H1 (cell line): ENCODE results near the gene LRP1-AS. TPM values are rescaled to one million over a fixed set of nuclear protein-coding genes. Genes with fewer than 3 reads are reported as not detected.
A peak's percentile ranks its signal among the peaks of the same experiment; 100 is the strongest.

Source experiments
- CTCF ChIA-PET: fragments of 300-600 bp; sonication (Branson Sonifier 250); formaldehyde crosslinking; loops from one replicate; lab custom pipeline; 2021; ENCODE audit not compliant: partially characterized antibody; lab: Charles Lee
- POLR2A ChIA-PET: fragments of 300-600 bp; sonication (Branson Sonifier 250); formaldehyde crosslinking; loops from one replicate; lab custom pipeline; 2021; ENCODE audit warnings: inconsistent platforms; ENCODE audit not compliant: partially characterized antibody; lab: Charles Lee
- DNase-seq, 2 experiments: peaks; one replicate each; pipeline versions ENCODE4 v3.0.0 to v3.0.0-alpha.2; 2010 to 2022; ENCODE audit warnings: low spot score in 2 of 2, low read depth in 1 of 2, mixed read lengths in 1 of 2
- FAIRE-seq: peaks from 2 replicates; lab custom pipeline; 2011; peaks lifted over from hg19 to GRCh38; lab: Jason Lieb, UNC
- H2AFZ ChIP-seq: 2 replicates; pipeline ENCODE4 v1.8.1; 2012; ENCODE audit warnings: low read length, inconsistent platforms
- H2AK5ac ChIP-seq: 2 replicates; pipeline ENCODE4 v1.6.1; 2013; ENCODE audit warnings: low read depth, low read length
- H2BK120ac ChIP-seq: replicated peaks from 2 replicates; pipeline ENCODE3; 2013; ENCODE audit warnings: low read depth, low read length, inconsistent platforms
- H2BK12ac ChIP-seq: 2 replicates; pipeline ENCODE4 v1.6.1; 2013; ENCODE audit warnings: low read depth, low read length
- H2BK15ac ChIP-seq: 2 replicates; pipeline ENCODE4 v1.6.1; 2013; ENCODE audit warnings: low read length
- H2BK20ac ChIP-seq: 2 replicates; pipeline ENCODE4 v1.6.1; 2013; ENCODE audit warnings: low read length
- H2BK5ac ChIP-seq: 2 replicates; pipeline ENCODE4 v1.6.1; 2013; ENCODE audit warnings: low read depth, low read length
- H3K14ac ChIP-seq: 2 replicates; pipeline ENCODE4 v1.6.1; 2013; ENCODE audit warnings: inconsistent platforms; ENCODE audit not compliant: insufficient read length
- H3K18ac ChIP-seq: 2 replicates; pipeline ENCODE4 v1.6.1; 2013; ENCODE audit warnings: low read length; ENCODE audit errors: extremely low read depth
- H3K23ac ChIP-seq: 2 replicates; pipeline ENCODE4 v1.6.1; 2013; ENCODE audit warnings: inconsistent platforms; ENCODE audit not compliant: insufficient read length
- H3K23me2 ChIP-seq: 2 replicates; pipeline ENCODE4 v1.6.1; 2013; ENCODE audit warnings: low read depth, low read length
- H3K27ac ChIP-seq: 2 replicates; pipeline ENCODE4 v1.6.1; 2011; ENCODE audit warnings: low read depth, low read length, inconsistent platforms
- H3K27me3 ChIP-seq, 4 experiments: replicated peaks in 1 of 4; 1 replicate in 1 of 4; 2 replicates in 3 of 4; pipeline versions ENCODE4 v1.6.1 to v1.8.1; 2011 to 2013; ENCODE audit warnings: low read length in 3 of 4, mild to moderate bottlenecking in 3 of 4, inconsistent platforms in 2 of 4, mixed read lengths in 2 of 4, moderate library complexity in 1 of 4; ENCODE audit not compliant: control insufficient read depth in 3 of 4, insufficient read depth in 3 of 4; ENCODE audit errors: extremely low read depth in 1 of 4
- H3K36me3 ChIP-seq, 4 experiments: 2 replicates each; pipeline versions ENCODE4 v1.6.1 to v1.8.1; 2011 to 2013; ENCODE audit warnings: mild to moderate bottlenecking in 4 of 4, low read length in 3 of 4, moderate library complexity in 2 of 4, control low read depth in 1 of 4, inconsistent platforms in 1 of 4; ENCODE audit not compliant: insufficient read depth in 4 of 4, control insufficient read depth in 2 of 4
- H3K4ac ChIP-seq: replicated peaks from 2 replicates; pipeline ENCODE3; 2013; ENCODE audit warnings: low read length, low read depth, mixed read lengths, inconsistent platforms; ENCODE audit not compliant: insufficient read length
- H3K4me1 ChIP-seq, 4 experiments: replicated peaks in 1 of 4; 1 replicate in 1 of 4; 2 replicates in 3 of 4; pipeline versions ENCODE4 v1.6.1 to v1.8.1; 2011 to 2013; ENCODE audit warnings: low read length in 3 of 4, inconsistent platforms in 2 of 4, mixed read lengths in 1 of 4; ENCODE audit not compliant: insufficient read depth in 4 of 4, control insufficient read depth in 3 of 4
- H3K4me2 ChIP-seq, 2 experiments: 2 replicates each; pipeline versions ENCODE4 v1.6.1 to v1.8.1; 2011 to 2013; ENCODE audit warnings: low read depth in 2 of 2, low read length in 2 of 2, control low read depth in 1 of 2, inconsistent platforms in 1 of 2, mild to moderate bottlenecking in 1 of 2; ENCODE audit not compliant: insufficient read depth in 1 of 2
- H3K4me3 ChIP-seq, 4 experiments: fragments of 200-600, 300-600 bp in 1 of 4; sonication (generic), shearing (Covaris generic), sonication (Bioruptor Twin) in 1 of 4; 2 replicates each; pipeline versions ENCODE4 v1.5.1 to v1.8.1; 2011 to 2016; ENCODE audit warnings: low read length in 4 of 4, low read depth in 3 of 4, control low read depth in 2 of 4, inconsistent platforms in 2 of 4, mild to moderate bottlenecking in 2 of 4, mixed read lengths in 1 of 4, moderate library complexity in 1 of 4; ENCODE audit not compliant: insufficient read depth in 2 of 4; ENCODE audit errors: extremely low read depth in 1 of 4
- H3K56ac ChIP-seq: replicated peaks from 2 replicates; pipeline ENCODE3; 2013; ENCODE audit warnings: low read depth, mild to moderate bottlenecking, mixed read lengths, low read length, inconsistent platforms; ENCODE audit not compliant: insufficient read length
- H3K79me1 ChIP-seq: 2 replicates; pipeline ENCODE4 v1.6.1; 2013; ENCODE audit warnings: low read depth, low read length, control low read depth
- H3K79me2 ChIP-seq, 2 experiments: 2 replicates each; pipeline versions ENCODE4 v1.6.1 to v1.8.1; 2012 to 2013; ENCODE audit warnings: low read length in 2 of 2, mild to moderate bottlenecking in 2 of 2, inconsistent platforms in 1 of 2; ENCODE audit not compliant: insufficient read depth in 2 of 2, control insufficient read depth in 1 of 2
- H3K9ac ChIP-seq, 4 experiments: replicated peaks in 1 of 4; 1 replicate in 1 of 4; 2 replicates in 3 of 4; pipeline versions ENCODE4 v1.6.1 to v1.8.1; 2011 to 2013; ENCODE audit warnings: low read depth in 3 of 4, low read length in 3 of 4, control low read depth in 2 of 4, mild to moderate bottlenecking in 2 of 4, moderate library complexity in 2 of 4, inconsistent platforms in 1 of 4; ENCODE audit errors: extremely low read depth in 1 of 4
- H3K9me3 ChIP-seq, 2 experiments: 2 replicates each; pipeline versions ENCODE4 v1.6.1 to v1.8.1; 2012 to 2013; ENCODE audit warnings: mild to moderate bottlenecking in 2 of 2, moderate library complexity in 2 of 2, control low read depth in 1 of 2, inconsistent platforms in 1 of 2, low read depth in 1 of 2, low read length in 1 of 2, mixed read lengths in 1 of 2; ENCODE audit not compliant: insufficient read depth in 2 of 2
- H4K20me1 ChIP-seq, 2 experiments: replicated peaks in 1 of 2; 2 replicates each; pipeline versions ENCODE3 to v1.8.1; 2011 to 2013; ENCODE audit warnings: inconsistent platforms in 2 of 2, low read length in 2 of 2, mild to moderate bottlenecking in 1 of 2; ENCODE audit not compliant: insufficient read depth in 2 of 2, control insufficient read depth in 1 of 2
- H4K5ac ChIP-seq: 2 replicates; pipeline ENCODE4 v1.6.1; 2013; ENCODE audit warnings: low read length, low read depth, mixed read lengths, inconsistent platforms; ENCODE audit not compliant: insufficient read length
- H4K8ac ChIP-seq: 2 replicates; pipeline ENCODE4 v1.8.0; 2013; ENCODE audit warnings: mild to moderate bottlenecking, moderate library complexity, low read length, inconsistent platforms; ENCODE audit not compliant: insufficient read depth; ENCODE audit errors: extremely low read depth
- H4K91ac ChIP-seq: replicated peaks from 2 replicates; pipeline ENCODE3; 2013; ENCODE audit warnings: low read length, mixed read lengths, inconsistent platforms; ENCODE audit not compliant: insufficient read length
- HDAC6 ChIP-seq: IDR thresholded peaks from one replicate; pipeline ENCODE4 v1.7.1; 2012; ENCODE audit warnings: low read depth, mild to moderate bottlenecking, inconsistent platforms, low read length, moderate library complexity
- RXRA ChIP-seq: IDR thresholded peaks from 2 replicates; pipeline ENCODE4 v1.6.1; 2011; ENCODE audit warnings: low read depth, mild to moderate bottlenecking, low read length, moderate library complexity; ENCODE audit not compliant: insufficient read depth
- SIN3A ChIP-seq, 2 experiments: IDR thresholded peaks in 1 of 2; conservative IDR thresholded peaks in 1 of 2; 2 replicates each; pipeline ENCODE4 v1.6.1; 2011 to 2012; ENCODE audit warnings: low read length in 2 of 2, improper control_type of control experiment in 1 of 2, low read depth in 1 of 2, mild to moderate bottlenecking in 1 of 2
- TCF12 ChIP-seq: IDR thresholded peaks from 2 replicates; pipeline ENCODE4 v1.6.1; 2011; ENCODE audit warnings: low read depth, mild to moderate bottlenecking, low read length
- TEAD4 ChIP-seq: IDR thresholded peaks from 2 replicates; pipeline ENCODE4 v1.6.1; 2012; ENCODE audit warnings: low read depth, low read length, inconsistent platforms, mixed read lengths
- WGBS, 2 experiments: shearing (Covaris generic) in 1 of 2; methylation state at CpG; one replicate each; pipeline versions ENCODE4 v1.1.6 to v1.1.7; 2013 to 2015; ENCODE audit warnings: low lambda C conversion rate in 2 of 2, mixed read lengths in 2 of 2, inconsistent platforms in 1 of 2, low coverage in 1 of 2, missing lambda C conversion rate in 1 of 2; ENCODE audit not compliant: insufficient replicate concordance in 2 of 2, insufficient coverage in 1 of 2, insufficient read length in 1 of 2; ENCODE audit errors: extremely low coverage in 1 of 2, missing lambda C conversion rate in 1 of 2; 5-methylcytosine and 5-hydroxymethylcytosine counted together
- polyA plus RNA-seq, 7 experiments: library from polyadenylated mRNA; depleted of rRNA in 3 of 7; stranded (reverse) in 5 of 7; unstranded in 2 of 7; fragments of >200 nt in 5 of 7; fragments of 200-250 nt in 2 of 7; gene quantifications; 1 replicate in 5 of 7; 2 replicates in 1 of 7; 4 replicates in 1 of 7; pipeline versions ENCODE4 v1.2.1 to v1.2.3, GENCODE V29; 2011 to 2013; ENCODE audit warnings: missing spikeins in 2 of 7, mixed read lengths in 2 of 7
- total RNA-seq: library from RNA; stranded (reverse); fragmentation: NEBNext Ultra II Directional; extraction: Animal tissue kit (Norgen Biotek cat#: 25700); gene quantifications from 2 replicates; pipeline ENCODE4 v1.2.1, GENCODE V29; 2021
- TF ChIP-seq, protein P1 (sequence below): IDR thresholded peaks from 2 replicates; pipeline ENCODE4 v1.6.1; 2011; ENCODE audit warnings: low read depth, mild to moderate bottlenecking, low read length; ENCODE audit not compliant: insufficient read depth

Gene LRP1-AS
- total and polyA plus RNA-seq, 2 of the 8 experiments (the other 6 are each of a cell fraction or from before 2014, with no cell fraction given) = not detected

DNA sequence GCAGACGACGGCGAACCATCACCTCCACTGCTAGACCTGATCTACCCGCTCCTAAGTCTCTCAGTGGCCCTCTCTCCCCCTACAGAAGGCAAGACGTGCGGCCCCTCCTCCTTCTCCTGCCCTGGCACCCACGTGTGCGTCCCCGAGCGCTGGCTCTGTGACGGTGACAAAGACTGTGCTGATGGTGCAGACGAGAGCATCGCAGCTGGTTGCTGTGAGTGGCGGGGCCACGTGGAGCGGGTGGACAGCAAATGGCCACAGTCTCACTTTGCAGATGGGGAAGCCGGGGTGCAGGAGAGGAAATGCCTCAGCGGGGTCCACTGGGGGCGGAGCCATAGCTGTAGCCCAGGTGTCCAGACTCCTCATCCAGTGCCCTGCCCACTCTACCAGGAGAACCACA is 47.8 kb upstream of the LRP1-AS start:
- Histone ChIP-seq H3K27ac (no peak overlapping the region), H3K14ac (no peak overlapping the region), H2BK120ac (no peak overlapping the region), H2BK5ac (peak overlapping the region; percentile 10; the same call in 1 of the 2 replicates), H3K4me3 (no peak overlapping the region), H3K56ac (no peak overlapping the region), H3K27me3 (no peaks in the 10 kb centered on the region), H3K4me1 (no peaks in the 10 kb centered on the region; a peak in 1 of 7 replicates), H3K79me2 (no peaks in the 10 kb centered on the region), H2AK5ac (no peak overlapping the region), H3K18ac (no peak overlapping the region), H4K91ac (no peak overlapping the region), H3K9ac (no peak overlapping the region), H4K5ac (no peak overlapping the region), H3K23me2 (peaks cover 7% of the 10 kb centered on the region; the same call in 1 of the 2 replicates), H3K79me1 (no peaks in the 10 kb centered on the region; the same call in 1 of the 2 replicates), H4K8ac (no peak overlapping the region), H2BK15ac (no peak overlapping the region), H3K4me2 (no peak overlapping the region), H3K4ac (no peak overlapping the region), H4K20me1 (peaks cover 6 to 31% of the 10 kb centered on the region in 2 experiments), H2AFZ (no peak overlapping the region), H3K23ac (no peak overlapping the region), H2BK12ac (no peak overlapping the region), H2BK20ac (no peak overlapping the region), H3K9me3 (no peaks in the 10 kb centered on the region), H3K36me3 (peaks cover 74 to 98% (median 95%) of the 10 kb centered on the region in 4 experiments)
- 93% methylated on average over 19 of the region's 19 CpGs; no CpG with 5 or more reads in 1 of the 2 experiments for WGBS, 2 experiments
- ChIA-PET POLR2A (interaction anchor here (0.7 to 6.4 kb wide), 5 partner anchors 9 to 101 kb away, joined by 3 to 53 read pairs (median 6); partner anchors contain the start of gene SHMT2), CTCF (interaction anchor here (0.7 to 20.9 kb wide), 8 partner anchors 18 to 126 kb away, joined by 3 to 389 read pairs (median 3); partner anchors contain the start of gene SHMT2)
- FAIRE-seq (no peak), DNase-seq (no peak)
- TF ChIP-seq HDAC6 (no peak), SIN3A (conservative IDR thresholded peaks at IDR 0.05 in 1 of 2, IDR thresholded peaks at IDR 0.05 in 1 of 2; ENCODE audit: low read depth in 1 of 2, low read length in 2 of 2) (no peak), TCF12 (no peak), RXRA (no peak), TEAD4 (no peak)
- TF ChIP-seq, protein P1, sequence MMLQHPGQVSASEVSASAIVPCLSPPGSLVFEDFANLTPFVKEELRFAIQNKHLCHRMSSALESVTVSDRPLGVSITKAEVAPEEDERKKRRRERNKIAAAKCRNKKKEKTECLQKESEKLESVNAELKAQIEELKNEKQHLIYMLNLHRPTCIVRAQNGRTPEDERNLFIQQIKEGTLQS = no peak
